Epithelial cell of esophagus (primary cell): ENCODE measurements around the gene CFAP45.

Experiments
- DNase-seq: peaks from one replicate; pipeline ENCODE4 v3.0.0; 2010; ENCODE audit warnings: low read depth
- H3K4me3 ChIP-seq: 2 replicates; pipeline ENCODE4 v1.5.1; 2011; ENCODE audit warnings: mild to moderate bottlenecking, low read length, control low read depth
- CTCF ChIP-seq: IDR thresholded peaks from 2 replicates; pipeline ENCODE4 v1.5.1; 2011; ENCODE audit warnings: low read depth, mild to moderate bottlenecking, low read length, control low read depth, inconsistent platforms; ENCODE audit not compliant: insufficient read depth; ENCODE audit errors: missing control alignments

CFAP45 gene

DNA sequence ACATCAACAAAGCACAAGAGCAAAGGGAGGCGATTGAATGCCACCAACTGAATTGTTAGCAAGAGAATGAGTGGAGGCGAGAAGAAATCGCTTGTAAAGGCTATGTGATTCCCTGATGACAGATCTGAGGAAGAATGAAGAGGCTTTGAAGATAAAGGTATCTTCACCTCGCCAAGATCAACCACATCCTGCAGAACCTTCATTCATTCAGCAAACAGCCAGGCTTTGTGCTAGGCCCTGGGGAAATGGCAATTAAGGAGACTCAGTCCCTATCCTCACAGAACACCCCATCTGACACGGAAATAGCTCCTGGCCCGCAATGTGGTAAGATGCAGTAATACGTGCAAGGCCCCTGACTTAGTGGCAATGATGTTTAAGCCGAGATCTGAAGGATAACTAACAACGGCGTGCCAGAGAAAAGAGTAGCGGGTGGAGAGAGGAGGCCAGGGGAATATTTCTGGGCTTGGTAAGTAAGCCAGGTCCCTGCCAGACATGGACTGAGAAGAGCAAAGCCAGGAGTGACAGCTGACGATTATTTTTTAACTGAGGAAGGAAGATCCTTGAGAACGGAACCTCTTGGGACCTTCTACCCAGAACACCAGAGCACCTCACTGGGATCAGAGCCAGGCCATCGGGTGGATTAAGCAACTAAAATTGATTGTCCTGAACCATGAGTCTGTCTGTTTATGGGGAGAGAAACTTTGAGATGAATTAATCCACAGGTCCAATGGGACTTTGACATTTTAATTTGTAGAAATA lies 32.9 kb downstream of the CFAP45 start:
- no peak overlapping the region for H3K4me3 ChIP-seq
- no peak for DNase-seq
- TF ChIP-seq CTCF = no peak

GRCh38 chr1:159866066-159866465 lies 33.9 kb downstream of the CFAP45 start:
- H3K4me3 ChIP-seq = no peak overlapping the region
- no peak for DNase-seq
- TF ChIP-seq CTCF = no peak

DNA sequence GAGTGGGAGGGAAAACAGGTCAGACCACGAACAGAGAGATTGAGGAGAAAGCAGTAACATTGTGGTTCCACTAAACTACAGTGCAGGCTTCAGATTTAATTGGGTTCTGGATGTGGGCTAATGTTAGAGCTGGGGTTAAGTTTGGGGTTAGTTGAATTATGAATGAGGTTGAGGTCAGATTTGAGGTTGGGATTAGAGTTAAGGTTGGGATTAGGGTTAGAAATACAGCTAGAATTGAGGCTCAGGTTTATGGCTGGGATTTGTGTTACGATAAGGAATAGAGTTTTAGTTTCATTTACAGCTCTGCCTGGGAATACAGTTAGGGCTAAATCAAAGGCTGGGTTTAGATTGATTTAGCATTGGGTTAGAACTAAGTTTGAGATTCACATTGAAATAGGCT lies 35.7 kb downstream of the CFAP45 start:
- no peak for TF ChIP-seq CTCF
- DNase-seq = no peak
- H3K4me3 ChIP-seq = no peak overlapping the region

DNA sequence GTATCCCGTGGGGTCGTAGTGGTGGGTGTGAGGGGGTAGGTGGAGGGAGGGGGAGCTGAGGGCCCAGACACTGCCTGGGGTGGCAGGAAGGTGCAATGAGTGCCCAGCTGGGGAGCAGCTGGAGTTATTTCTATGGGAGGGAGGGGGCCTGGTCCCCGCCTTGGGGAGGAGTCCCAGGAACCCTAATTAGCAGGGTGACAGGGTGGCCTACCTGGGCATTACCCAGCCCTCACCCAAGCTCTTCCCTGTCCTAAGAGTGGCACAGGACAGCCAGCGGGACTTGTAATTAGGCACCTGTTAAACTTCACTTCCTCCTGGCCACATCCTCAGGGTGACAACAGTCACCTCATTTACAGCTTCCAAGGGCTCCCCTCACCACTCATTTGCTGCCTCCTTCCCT lies 37.4 kb downstream of the CFAP45 start, which contains the start of gene VSIG8:
Gene VSIG8 (minus strand): TSS at position 101 of the 400 bp plus-strand sequence. CDS start 136 bp downstream, outside the sequence.
- H3K4me3 ChIP-seq = no peak within 1 kb of the TSS
- DNase-seq = no peak
- no peak for TF ChIP-seq CTCF

GRCh38 chr1:159862031-159862430 lies 37.9 kb downstream of the CFAP45 start:
- no peak overlapping the region for H3K4me3 ChIP-seq
- TF ChIP-seq CTCF = no peak

GRCh38 chr1:159861218-159861617 lies 38.7 kb downstream of the CFAP45 start:
- no peak overlapping the region for H3K4me3 ChIP-seq
- TF ChIP-seq CTCF = no peak
- no peak for DNase-seq

More at GRCh38 chr1:159862031-159862430, 37.9 kb downstream of the CFAP45 start:
- no peak for DNase-seq

- DNase-seq = no peak
- no peak overlapping the region for H3K4me3 ChIP-seq
- TF ChIP-seq CTCF = no peak
These were observed 39.5 kb downstream of the CFAP45 start for GRCh38 chr1:159860456-159860855.
